Testis (tissue), 2 donors: ENCODE results near the gene SF3B6.

Experiments used
- CTCF ChIP-seq, 3 experiments: fragments of 450-650 bp in 2 of 3; fragments of 200-600 bp in 1 of 3; sonication (generic) in 1 of 3; IDR thresholded peaks; one replicate each; pipeline ENCODE4 v1.5.1; 2016 to 2019; ENCODE audit warnings: antibody characterized with exemption in 3 of 3, mild to moderate bottlenecking in 2 of 3, moderate library complexity in 1 of 3
- POLR2A ChIP-seq: fragments of 450-650 bp; IDR thresholded peaks from one replicate; pipeline ENCODE4 v1.6.1; 2017; ENCODE audit warnings: antibody characterized with exemption, mild to moderate bottlenecking, moderate library complexity

- TF ChIP-seq CTCF (IDR thresholded peaks at IDR 0.05) (peak in 1 of 3 experiments; percentile 3), POLR2A (no peak)
These were observed 54.8 kb downstream of the SF3B6 start for GRCh38 chr2:24021122-24021998.
